Endodermal cell (in vitro differentiated cells): Measurements from ENCODE around the gene OAT. TPM values are rescaled to one million over a fixed set of nuclear protein-coding genes. Genes with fewer than 3 reads are reported as not detected.

Source experiments
- DNase-seq: peaks from one replicate; pipeline ENCODE4 v3.0.0-alpha.2; 2017
- H3K27ac ChIP-seq: 2 replicates; pipeline ENCODE4 v1.5.1; 2013; ENCODE audit warnings: mild to moderate bottlenecking, low read depth, low read length, moderate library complexity
- H3K27me3 ChIP-seq: 2 replicates; pipeline ENCODE4 v1.6.1; 2013; ENCODE audit warnings: mild to moderate bottlenecking, low read length, moderate library complexity; ENCODE audit not compliant: insufficient read depth, control insufficient read depth, poor library complexity, severe bottlenecking
- H3K36me3 ChIP-seq: 2 replicates; pipeline ENCODE4 v1.7.0; 2013; ENCODE audit warnings: mild to moderate bottlenecking, low read length, moderate library complexity; ENCODE audit not compliant: control insufficient read depth, insufficient read depth
- H3K4me1 ChIP-seq: one replicate; pipeline ENCODE4 v1.7.0; 2013; ENCODE audit warnings: low read length; ENCODE audit not compliant: control insufficient read depth, insufficient read depth
- H3K4me3 ChIP-seq: 2 replicates; pipeline ENCODE4 v1.5.1; 2013; ENCODE audit warnings: mild to moderate bottlenecking, low read length, moderate library complexity
- H3K9ac ChIP-seq: 2 replicates; pipeline ENCODE4 v1.6.1; 2013; ENCODE audit warnings: mild to moderate bottlenecking, low read length, moderate library complexity; ENCODE audit not compliant: poor library complexity, severe bottlenecking; ENCODE audit errors: extremely low read depth
- H3K9me3 ChIP-seq: 2 replicates; pipeline ENCODE4 v1.6.1; 2013; ENCODE audit warnings: mild to moderate bottlenecking, low read length, moderate library complexity; ENCODE audit not compliant: control insufficient read depth
- H3K27ac Mint-ChIP-seq: 2 replicates; pipeline ENCODE4 v1.8.0; 2020; ENCODE audit warnings: mixed read lengths
- H3K27me3 Mint-ChIP-seq: 2 replicates; pipeline ENCODE4 v1.8.0; 2021; ENCODE audit warnings: mild to moderate bottlenecking, mixed read lengths; ENCODE audit not compliant: insufficient read depth
- H3K36me3 Mint-ChIP-seq: 2 replicates; pipeline ENCODE4 v1.8.0; 2020; ENCODE audit warnings: low read depth, mixed read lengths
- H3K4me1 Mint-ChIP-seq: 2 replicates; pipeline ENCODE4 v1.8.0; 2020; ENCODE audit warnings: mixed read lengths
- H3K4me3 Mint-ChIP-seq: 2 replicates; pipeline ENCODE4 v1.8.0; 2020; ENCODE audit warnings: mild to moderate bottlenecking, moderate library complexity, mixed read lengths
- H3K9me3 Mint-ChIP-seq: 2 replicates; pipeline ENCODE4 v1.8.0; 2020; ENCODE audit warnings: mild to moderate bottlenecking, mixed read lengths
- WGBS, 2 experiments: methylation state at CpG; one replicate each; pipeline versions ENCODE4 v1.1.5 to v1.1.7; 2013; ENCODE audit warnings: missing lambda C conversion rate in 2 of 2, mixed read lengths in 1 of 2; ENCODE audit not compliant: insufficient coverage in 1 of 2, insufficient read length in 1 of 2; 5-methylcytosine and 5-hydroxymethylcytosine counted together
- total RNA-seq, 2 donors: library from RNA; stranded (reverse); fragmentation: NEBNext Ultra II Directional in 1 of 2; extraction: Animal tissue kit (Norgen Biotek cat#: 25700) in 1 of 2; gene quantifications; 2 replicates in 1 of 2; 3 replicates in 1 of 2; pipeline ENCODE4 v1.2.1, GENCODE V29; 2021
- TF ChIP-seq, protein P1 (sequence below): fragments of 200-600 bp; sonication (generic); conservative IDR thresholded peaks from 2 replicates; pipeline ENCODE4 v1.5.0; 2021; ENCODE audit warnings: antibody characterized with exemption, mild to moderate bottlenecking

The OAT gene
- total RNA-seq, 2 donors from 2014 or later: 58.6 to 71.6 TPM

DNA sequence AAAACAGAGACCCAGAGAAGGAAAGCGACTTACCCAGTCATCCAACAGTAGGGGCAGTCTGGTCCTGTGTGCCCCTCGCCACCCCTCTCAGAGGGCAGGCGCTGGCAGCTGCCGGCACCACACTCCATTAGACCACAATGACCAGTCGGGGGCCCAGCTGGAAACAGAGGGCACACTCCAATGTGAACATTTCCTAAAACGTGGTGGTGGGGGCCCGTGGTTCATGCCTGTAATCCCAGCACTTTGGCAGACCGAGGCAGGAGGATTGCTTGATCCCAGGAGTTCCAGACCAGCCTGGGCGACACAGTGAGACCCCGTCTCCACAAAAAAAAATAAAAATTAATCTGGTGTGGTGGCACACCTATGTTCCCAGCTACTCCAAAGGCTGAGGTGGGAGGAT, 912 bp upstream of the OAT start:
- DNase-seq: no peak
- H3K27ac Mint-ChIP-seq: no peak overlapping the region
- Histone ChIP-seq H3K9me3 (no peaks in the 10 kb centered on the region), H3K9ac (no peak overlapping the region), H3K4me1 (no peaks in the 10 kb centered on the region), H3K27me3 (peaks cover 7% of the 10 kb centered on the region), H3K4me3 (no peak overlapping the region), H3K36me3 (peaks cover 1% of the 10 kb centered on the region), H3K27ac (no peak overlapping the region)
- peaks cover 18% of the 10 kb centered on the region for H3K4me1 Mint-ChIP-seq
- peak overlapping the region; percentile 79 for H3K4me3 Mint-ChIP-seq
- WGBS, 2 experiments: 90 to 92% methylated on average over 4 to 10 of the region's 10 CpGs
- TF ChIP-seq, protein P1, sequence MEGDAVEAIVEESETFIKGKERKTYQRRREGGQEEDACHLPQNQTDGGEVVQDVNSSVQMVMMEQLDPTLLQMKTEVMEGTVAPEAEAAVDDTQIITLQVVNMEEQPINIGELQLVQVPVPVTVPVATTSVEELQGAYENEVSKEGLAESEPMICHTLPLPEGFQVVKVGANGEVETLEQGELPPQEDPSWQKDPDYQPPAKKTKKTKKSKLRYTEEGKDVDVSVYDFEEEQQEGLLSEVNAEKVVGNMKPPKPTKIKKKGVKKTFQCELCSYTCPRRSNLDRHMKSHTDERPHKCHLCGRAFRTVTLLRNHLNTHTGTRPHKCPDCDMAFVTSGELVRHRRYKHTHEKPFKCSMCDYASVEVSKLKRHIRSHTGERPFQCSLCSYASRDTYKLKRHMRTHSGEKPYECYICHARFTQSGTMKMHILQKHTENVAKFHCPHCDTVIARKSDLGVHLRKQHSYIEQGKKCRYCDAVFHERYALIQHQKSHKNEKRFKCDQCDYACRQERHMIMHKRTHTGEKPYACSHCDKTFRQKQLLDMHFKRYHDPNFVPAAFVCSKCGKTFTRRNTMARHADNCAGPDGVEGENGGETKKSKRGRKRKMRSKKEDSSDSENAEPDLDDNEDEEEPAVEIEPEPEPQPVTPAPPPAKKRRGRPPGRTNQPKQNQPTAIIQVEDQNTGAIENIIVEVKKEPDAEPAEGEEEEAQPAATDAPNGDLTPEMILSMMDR: no peak
- no peaks in the 10 kb centered on the region for H3K36me3 Mint-ChIP-seq
- H3K9me3 Mint-ChIP-seq: no peaks in the 10 kb centered on the region
- peaks cover 27% of the 10 kb centered on the region for H3K27me3 Mint-ChIP-seq

DNA sequence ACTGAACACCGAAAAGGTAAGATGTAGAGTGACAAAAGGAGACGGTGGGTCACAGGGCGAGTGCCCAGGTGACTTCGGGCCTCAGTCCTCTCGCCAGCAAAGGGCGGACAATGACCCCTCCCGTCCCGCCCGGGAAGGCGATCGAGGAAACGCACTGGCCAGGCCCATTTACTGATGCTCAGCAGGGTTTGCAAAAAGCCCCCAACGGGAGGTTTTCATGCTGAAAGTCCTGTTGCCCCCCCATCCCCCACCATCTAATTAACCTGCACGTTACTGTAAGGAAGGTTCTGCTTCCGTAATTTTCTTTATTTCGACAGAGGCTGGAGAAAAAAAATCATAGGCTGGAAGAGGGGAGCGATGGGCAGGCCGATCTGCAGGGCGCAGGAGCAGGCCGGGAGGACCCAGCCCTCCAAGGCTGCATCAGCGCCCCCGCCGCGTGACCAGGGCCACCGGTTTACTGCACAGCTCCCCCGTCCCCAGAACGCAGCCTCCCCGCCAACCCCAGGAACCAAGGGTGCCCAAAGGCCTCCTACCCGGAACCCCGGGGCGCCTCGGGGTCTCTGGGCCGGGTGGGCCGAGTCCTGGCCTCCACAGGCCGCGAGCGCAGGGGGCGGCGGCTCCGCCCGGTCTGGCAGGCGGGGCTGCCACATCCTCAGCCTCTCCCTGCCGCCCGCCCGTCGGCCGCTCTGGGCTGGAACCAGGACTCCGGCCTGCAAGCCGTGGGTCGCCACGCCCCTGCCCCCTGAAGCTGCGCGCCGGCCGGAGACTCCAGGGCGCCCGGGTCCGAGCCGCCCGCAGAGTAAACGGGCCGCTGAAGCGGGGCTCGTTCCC, 613 bp downstream of the OAT start:
- peak; percentile 86 for DNase-seq
- Histone ChIP-seq H3K9me3 (no peaks in the 10 kb centered on the region), H3K4me3 (peak overlapping the region; percentile 89), H3K27me3 (peaks cover 7% of the 10 kb centered on the region), H3K36me3 (peaks cover 11% of the 10 kb centered on the region), H3K9ac (peak overlapping the region; percentile 51), H3K4me1 (no peaks in the 10 kb centered on the region), H3K27ac (no peak overlapping the region)
- peak overlapping the region; percentile 76 for H3K27ac Mint-ChIP-seq
- peaks cover 27% of the 10 kb centered on the region for H3K27me3 Mint-ChIP-seq
- peak overlapping the region; percentile 79 for H3K4me3 Mint-ChIP-seq
- 1 to 2% methylated on average over 20 to 64 of the region's 64 CpGs for WGBS, 2 experiments
- H3K4me1 Mint-ChIP-seq: peaks cover 18% of the 10 kb centered on the region
- no peaks in the 10 kb centered on the region for H3K36me3 Mint-ChIP-seq
- TF ChIP-seq, protein P1: peak; percentile 36
- H3K9me3 Mint-ChIP-seq: no peaks in the 10 kb centered on the region

DNA sequence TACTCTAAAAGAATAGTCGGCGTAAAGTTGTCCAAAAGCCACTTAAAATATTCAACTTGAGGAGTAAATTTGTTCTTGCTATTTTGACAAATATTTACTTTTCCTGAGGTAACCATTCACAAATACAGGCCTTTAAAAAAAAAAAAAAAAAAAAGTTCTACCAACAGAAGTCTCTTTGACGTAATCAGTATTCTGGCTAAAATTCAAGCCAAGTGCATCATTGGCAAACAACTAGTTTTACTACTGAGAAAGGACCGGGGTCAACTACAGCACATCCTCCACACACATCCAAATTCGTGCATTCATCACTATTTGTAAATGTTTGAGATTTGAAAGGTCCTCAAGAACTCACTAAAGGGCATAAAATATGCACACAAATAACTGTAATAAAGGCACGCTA, 2.0 kb downstream of the OAT start:
- Mint-ChIP-seq H3K27ac (no peak overlapping the region), H3K9me3 (no peaks in the 10 kb centered on the region), H3K36me3 (peaks cover 6% of the 10 kb centered on the region), H3K27me3 (peaks cover 20% of the 10 kb centered on the region), H3K4me1 (peaks cover 18% of the 10 kb centered on the region), H3K4me3 (peak overlapping the region; percentile 79)
- Histone ChIP-seq H3K27ac (no peak overlapping the region), H3K36me3 (peaks cover 22% of the 10 kb centered on the region), H3K4me1 (no peaks in the 10 kb centered on the region), H3K9me3 (no peaks in the 10 kb centered on the region), H3K4me3 (peak overlapping the region; percentile 89), H3K27me3 (peaks cover 7% of the 10 kb centered on the region), H3K9ac (no peak overlapping the region)
- no peak for DNase-seq
- WGBS, 2 experiments: 90 to 94% methylated on average over 4 to 5 of the region's 6 CpGs
- TF ChIP-seq, protein P1: no peak
